Karpas-422 (cell line): Measurements from ENCODE around the gene CSF1. TPM values are rescaled to one million over a fixed set of nuclear protein-coding genes. Genes with fewer than 3 reads are reported as not detected.

Source experiments
- DNase-seq: peaks from one replicate; pipeline ENCODE4 v3.0.0-alpha.2; 2015
- H2AFZ ChIP-seq: fragments of 200-600 bp; sonication (generic); 2 replicates; pipeline ENCODE4 v1.6.1; 2014; ENCODE audit warnings: antibody characterized with exemption, low read length, mixed read lengths
- H3K27ac ChIP-seq: fragments of 200-600 bp; sonication (generic); 2 replicates; pipeline ENCODE4 v1.5.1; 2014; ENCODE audit warnings: mild to moderate bottlenecking, low read length, moderate library complexity
- H3K27me3 ChIP-seq: fragments of 200-600 bp; sonication (generic); 2 replicates; pipeline ENCODE4 v1.6.1; 2014; ENCODE audit warnings: low read length, mixed read lengths
- H3K36me3 ChIP-seq: fragments of 200-600 bp; sonication (generic); 2 replicates; pipeline ENCODE4 v1.6.1; 2014; ENCODE audit warnings: low read length, mixed read lengths; ENCODE audit not compliant: insufficient read depth
- H3K4me1 ChIP-seq: fragments of 200-600 bp; sonication (generic); 2 replicates; pipeline ENCODE4 v1.6.1; 2014; ENCODE audit warnings: mild to moderate bottlenecking, low read length, mixed read lengths
- H3K4me2 ChIP-seq: fragments of 200-600 bp; sonication (generic); 2 replicates; pipeline ENCODE4 v1.6.1; 2014; ENCODE audit warnings: low read length, low read depth, mild to moderate bottlenecking; ENCODE audit not compliant: poor library complexity, severe bottlenecking
- H3K4me3 ChIP-seq: fragments of 200-600 bp; sonication (generic); 2 replicates; pipeline ENCODE4 v1.5.1; 2014; ENCODE audit warnings: mild to moderate bottlenecking, antibody characterized with exemption, low read length, mixed read lengths
- H3K79me2 ChIP-seq: fragments of 200-600 bp; sonication (generic); 2 replicates; pipeline ENCODE4 v1.6.1; 2014; ENCODE audit warnings: mild to moderate bottlenecking, low read length, mixed read lengths
- H3K9ac ChIP-seq: fragments of 200-600 bp; sonication (generic); 2 replicates; pipeline ENCODE4 v1.6.0; 2014; ENCODE audit warnings: low read length
- H3K9me2 ChIP-seq: fragments of 200-600 bp; sonication (generic), shearing (Covaris generic); replicated peaks from 2 replicates; pipeline ENCODE4 v1.6.0; 2014; ENCODE audit warnings: mild to moderate bottlenecking, low read length, moderate library complexity; ENCODE audit not compliant: insufficient read depth
- H3K9me3 ChIP-seq: fragments of 300-700, 200-600 bp; sonication (generic); 2 replicates; pipeline ENCODE4 v1.6.1; 2014; ENCODE audit warnings: low read length, mixed read lengths
- H4K20me1 ChIP-seq: fragments of 200-600 bp; sonication (generic); 2 replicates; pipeline ENCODE4 v1.6.1; 2014; ENCODE audit warnings: mild to moderate bottlenecking, antibody characterized with exemption, low read length, low read depth; ENCODE audit not compliant: insufficient read depth
- total RNA-seq: library from RNA; depleted of rRNA; stranded (reverse); fragments of >200 nt; shearing (Covaris generic); gene quantifications from 2 replicates; pipeline ENCODE4 v1.2.3, GENCODE V29; 2014; ENCODE audit warnings: low replicate concordance

CSF1 gene
- total RNA-seq, 1 experiment from 2014 or later: 0.07 TPM

DNA sequence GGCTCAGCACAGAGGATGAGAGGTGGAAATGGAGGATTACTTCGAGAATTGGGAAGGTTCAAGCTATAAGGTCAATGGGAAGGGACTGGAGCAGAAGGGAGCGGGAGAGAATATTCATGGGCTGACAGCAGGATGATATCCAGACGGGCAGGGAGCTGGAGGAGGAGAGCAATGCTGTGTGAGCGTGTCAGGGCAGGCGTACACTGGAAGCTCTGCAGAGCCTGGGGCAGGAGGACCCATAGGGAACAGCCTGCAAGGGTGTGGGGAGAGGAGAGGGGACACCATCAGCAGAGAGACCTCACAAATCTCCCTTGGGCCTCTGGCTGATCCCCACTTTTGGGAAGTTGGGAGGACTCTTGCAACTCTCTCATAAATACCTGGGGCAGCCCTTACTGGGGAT lies 13.7 kb downstream of the CSF1 start:
- Histone ChIP-seq H3K9me3 (no peaks in the 10 kb centered on the region), H3K4me3 (peak overlapping the region; percentile 75), H3K27me3 (no peaks in the 10 kb centered on the region), H4K20me1 (no peaks in the 10 kb centered on the region), H3K79me2 (no peaks in the 10 kb centered on the region), H3K27ac (no peak overlapping the region), H3K36me3 (no peaks in the 10 kb centered on the region), H3K9ac (peak overlapping the region; percentile 74), H3K4me1 (peaks cover 9% of the 10 kb centered on the region), H3K9me2 (no peaks in the 10 kb centered on the region), H3K4me2 (peak overlapping the region; percentile 70), H2AFZ (no peak overlapping the region)
- no peak for DNase-seq

- Histone ChIP-seq H3K9me2 (no peaks in the 10 kb centered on the region), H3K27ac (no peak overlapping the region), H3K4me2 (no peak overlapping the region), H3K9me3 (no peaks in the 10 kb centered on the region), H4K20me1 (no peaks in the 10 kb centered on the region), H3K27me3 (no peaks in the 10 kb centered on the region), H3K9ac (no peak overlapping the region), H3K36me3 (no peaks in the 10 kb centered on the region), H3K4me1 (peaks cover 9% of the 10 kb centered on the region), H3K79me2 (no peaks in the 10 kb centered on the region), H3K4me3 (no peak overlapping the region), H2AFZ (no peak overlapping the region)
- no peak for DNase-seq
Measured at GRCh38 chr1:109925159-109925990, 14.7 kb downstream of the CSF1 start.

GRCh38 chr1:109926662-109927300 lies 16.1 kb downstream of the CSF1 start:
- no peak overlapping the region for H3K4me3 ChIP-seq
- no peaks in the 10 kb centered on the region for H3K9me2 ChIP-seq
- no peaks in the 10 kb centered on the region for H3K27me3 ChIP-seq
- no peaks in the 10 kb centered on the region for H3K36me3 ChIP-seq
- H3K27ac ChIP-seq: no peak overlapping the region
- H2AFZ ChIP-seq: no peak overlapping the region
- H3K4me1 ChIP-seq: peaks cover 9% of the 10 kb centered on the region
- no peak for DNase-seq
- no peak overlapping the region for H3K9ac ChIP-seq
- no peaks in the 10 kb centered on the region for H4K20me1 ChIP-seq
- no peaks in the 10 kb centered on the region for H3K79me2 ChIP-seq
- H3K9me3 ChIP-seq: no peaks in the 10 kb centered on the region
- no peak overlapping the region for H3K4me2 ChIP-seq

GRCh38 chr1:109927356-109927755 lies 16.7 kb downstream of the CSF1 start:
- no peak overlapping the region for H3K27ac ChIP-seq
- H3K4me2 ChIP-seq: no peak overlapping the region
- no peak for DNase-seq
- H4K20me1 ChIP-seq: no peaks in the 10 kb centered on the region
- H3K27me3 ChIP-seq: no peaks in the 10 kb centered on the region
- H3K4me1 ChIP-seq: peaks cover 9% of the 10 kb centered on the region
- H3K9ac ChIP-seq: no peak overlapping the region
- H3K9me2 ChIP-seq: no peaks in the 10 kb centered on the region
- no peak overlapping the region for H2AFZ ChIP-seq
- H3K4me3 ChIP-seq: no peak overlapping the region
- H3K79me2 ChIP-seq: no peaks in the 10 kb centered on the region
- no peaks in the 10 kb centered on the region for H3K36me3 ChIP-seq
- H3K9me3 ChIP-seq: no peaks in the 10 kb centered on the region

DNA sequence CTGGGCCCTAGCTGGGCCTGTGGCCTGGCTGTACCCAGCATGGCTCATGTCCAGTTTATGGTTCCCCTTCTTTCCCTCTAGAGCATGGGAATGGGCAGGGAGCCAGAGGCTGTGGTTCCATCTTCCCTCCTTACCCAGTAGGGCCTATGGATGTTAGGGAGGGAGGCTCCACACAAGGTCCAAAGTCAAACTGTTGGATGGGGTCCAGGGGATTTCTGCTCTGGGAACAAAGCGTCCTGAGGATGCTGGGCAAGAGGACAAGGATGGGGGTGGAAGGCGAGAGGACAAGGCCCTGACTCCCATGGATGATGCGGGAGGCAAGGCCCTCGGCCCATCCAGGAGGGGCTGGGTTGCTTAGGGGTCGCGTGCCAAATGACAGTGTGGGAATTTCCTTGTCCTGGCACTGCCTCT lies 17.3 kb downstream of the CSF1 start:
- Histone ChIP-seq H3K4me3 (no peak overlapping the region), H2AFZ (no peak overlapping the region), H3K9me2 (no peaks in the 10 kb centered on the region)

GRCh38 chr1:109928591-109929111 lies 18.0 kb downstream of the CSF1 start:
- no peaks in the 10 kb centered on the region for H3K9me3 ChIP-seq
- no peak for DNase-seq
- H3K9me2 ChIP-seq: no peaks in the 10 kb centered on the region
- no peaks in the 10 kb centered on the region for H3K27me3 ChIP-seq
- no peak overlapping the region for H2AFZ ChIP-seq
- H3K27ac ChIP-seq: no peak overlapping the region
- H3K36me3 ChIP-seq: no peaks in the 10 kb centered on the region
- no peaks in the 10 kb centered on the region for H4K20me1 ChIP-seq
- H3K79me2 ChIP-seq: no peaks in the 10 kb centered on the region
- no peak overlapping the region for H3K4me2 ChIP-seq
- H3K4me3 ChIP-seq: no peak overlapping the region
- peaks cover 9% of the 10 kb centered on the region for H3K4me1 ChIP-seq
- no peak overlapping the region for H3K9ac ChIP-seq

More for the DNA sequence above, 17.3 kb downstream of the CSF1 start:
- Histone ChIP-seq H3K4me1 (peaks cover 9% of the 10 kb centered on the region), H3K4me2 (no peak overlapping the region), H3K79me2 (no peaks in the 10 kb centered on the region), H3K9ac (no peak overlapping the region), H3K9me3 (no peaks in the 10 kb centered on the region), H3K27ac (no peak overlapping the region), H4K20me1 (no peaks in the 10 kb centered on the region), H3K36me3 (no peaks in the 10 kb centered on the region), H3K27me3 (no peaks in the 10 kb centered on the region)
- no peak for DNase-seq

DNA sequence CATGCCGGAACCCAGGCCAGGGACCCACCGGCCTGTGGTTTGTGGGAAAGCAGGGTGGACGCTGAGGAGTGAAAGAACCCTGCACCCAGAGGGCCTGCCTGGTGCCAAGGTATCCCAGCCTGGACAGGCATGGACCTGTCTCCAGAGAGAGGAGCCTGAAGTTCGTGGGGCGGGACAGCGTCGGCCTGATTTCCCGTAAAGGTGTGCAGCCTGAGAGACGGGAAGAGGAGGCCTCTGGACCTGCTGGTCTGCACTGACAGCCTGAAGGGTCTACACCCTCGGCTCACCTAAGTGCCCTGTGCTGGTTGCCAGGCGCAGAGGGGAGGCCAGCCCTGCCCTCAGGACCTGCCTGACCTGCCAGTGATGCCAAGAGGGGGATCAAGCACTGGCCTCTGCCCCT lies 18.5 kb downstream of the CSF1 start:
- H3K36me3 ChIP-seq: no peaks in the 10 kb centered on the region
- H3K27me3 ChIP-seq: no peaks in the 10 kb centered on the region
- no peak for DNase-seq
- no peak overlapping the region for H3K4me3 ChIP-seq
- H3K9me2 ChIP-seq: no peaks in the 10 kb centered on the region
- no peak overlapping the region for H3K27ac ChIP-seq
- H3K4me2 ChIP-seq: no peak overlapping the region
- no peaks in the 10 kb centered on the region for H3K79me2 ChIP-seq
- H3K9me3 ChIP-seq: no peaks in the 10 kb centered on the region
- no peak overlapping the region for H3K9ac ChIP-seq
- no peak overlapping the region for H2AFZ ChIP-seq
- peaks cover 4% of the 10 kb centered on the region for H3K4me1 ChIP-seq
- H4K20me1 ChIP-seq: no peaks in the 10 kb centered on the region

- H3K27ac ChIP-seq: no peak overlapping the region
- no peak overlapping the region for H3K4me2 ChIP-seq
- no peak overlapping the region for H2AFZ ChIP-seq
- DNase-seq: no peak
- H3K79me2 ChIP-seq: no peaks in the 10 kb centered on the region
- H3K36me3 ChIP-seq: no peaks in the 10 kb centered on the region
- H3K27me3 ChIP-seq: no peaks in the 10 kb centered on the region
- H3K9me2 ChIP-seq: no peaks in the 10 kb centered on the region
- H4K20me1 ChIP-seq: no peaks in the 10 kb centered on the region
- no peaks in the 10 kb centered on the region for H3K4me1 ChIP-seq
- no peak overlapping the region for H3K9ac ChIP-seq
- H3K4me3 ChIP-seq: no peak overlapping the region
- H3K9me3 ChIP-seq: no peaks in the 10 kb centered on the region
Measured at GRCh38 chr1:109929588-109930251, 19.1 kb downstream of the CSF1 start.
